Naive thymus-derived CD4-positive, alpha-beta T cell (primary cell): ENCODE data around the gene RAPGEF4. TPM values are rescaled to one million over a fixed set of nuclear protein-coding genes. Genes with fewer than 3 reads are reported as not detected.
A peak's percentile ranks its signal among the peaks of the same experiment; 100 is the strongest.

Experiments
- ATAC-seq: fragments of 150-1000 bp; cut with Tn5 transposase; 2 replicates; pipeline ENCODE4 v1.10.0; 2021; ENCODE audit warnings: mild to moderate bottlenecking, moderate library complexity
- CTCF ChIA-PET: fragments of 350-600 bp; sonication (Branson Sonifier 250); formaldehyde crosslinking; loops from one replicate; lab custom pipeline; 2021; ENCODE audit warnings: antibody characterized with exemption; lab: Charles Lee
- POLR2A ChIA-PET: fragments of 350-600 bp; sonication (Branson Sonifier 250); formaldehyde crosslinking; loops from one replicate; lab custom pipeline; 2021; ENCODE audit warnings: antibody characterized with exemption, inconsistent platforms; lab: Charles Lee
- DNase-seq, 9 donors: peaks; one replicate each; pipeline versions ENCODE4 v3.0.0 to v3.0.0-alpha.2; 2020 to 2022; ENCODE audit warnings: mixed read lengths in 1 of 9
- H3K27ac ChIP-seq: one replicate; pipeline ENCODE4 v1.7.0; 2013; ENCODE audit warnings: mild to moderate bottlenecking, low read depth, low read length, moderate library complexity
- H3K27me3 ChIP-seq, 2 donors: one replicate each; pipeline ENCODE4 v1.7.0; 2013; ENCODE audit warnings: low read length in 2 of 2, mild to moderate bottlenecking in 2 of 2, moderate library complexity in 2 of 2; ENCODE audit not compliant: control insufficient read depth in 2 of 2, insufficient read depth in 2 of 2
- H3K36me3 ChIP-seq, 3 experiments: 1 replicate in 2 of 3; 2 replicates in 1 of 3; pipeline ENCODE4 v1.7.0; 2013; ENCODE audit warnings: low read length in 3 of 3, mild to moderate bottlenecking in 3 of 3, moderate library complexity in 1 of 3; ENCODE audit not compliant: insufficient read depth in 3 of 3, control insufficient read depth in 2 of 3
- H3K4me1 ChIP-seq, 2 donors: one replicate each; pipeline ENCODE4 v1.7.0; 2013; ENCODE audit warnings: low read length in 2 of 2, mild to moderate bottlenecking in 2 of 2, moderate library complexity in 1 of 2; ENCODE audit not compliant: control insufficient read depth in 2 of 2, insufficient read depth in 2 of 2
- H3K4me3 ChIP-seq: 2 replicates; pipeline ENCODE4 v1.7.0; 2013; ENCODE audit warnings: mild to moderate bottlenecking, low read length
- H3K9me3 ChIP-seq, 3 experiments: 1 replicate in 2 of 3; 2 replicates in 1 of 3; pipeline ENCODE4 v1.7.0; 2013; ENCODE audit warnings: low read length in 3 of 3; ENCODE audit not compliant: control insufficient read depth in 2 of 3
- H3K27ac Mint-ChIP-seq, 9 donors: one replicate each; pipeline ENCODE4 v1.8.0; 2020 to 2022; ENCODE audit warnings: mixed read lengths in 9 of 9, mild to moderate bottlenecking in 8 of 9, moderate library complexity in 5 of 9, inconsistent platforms in 2 of 9
- H3K27me3 Mint-ChIP-seq, 5 donors: one replicate each; pipeline ENCODE4 v1.8.0; 2021 to 2022; ENCODE audit warnings: mixed read lengths in 5 of 5, mild to moderate bottlenecking in 1 of 5
- H3K36me3 Mint-ChIP-seq, 5 donors: one replicate each; pipeline ENCODE4 v1.8.0; 2020 to 2022; ENCODE audit warnings: mixed read lengths in 5 of 5, mild to moderate bottlenecking in 3 of 5, inconsistent platforms in 1 of 5
- H3K4me1 Mint-ChIP-seq, 7 donors: one replicate each; pipeline ENCODE4 v1.8.0; 2020 to 2022; ENCODE audit warnings: mixed read lengths in 7 of 7, mild to moderate bottlenecking in 3 of 7, inconsistent platforms in 1 of 7
- H3K4me3 Mint-ChIP-seq, 10 donors: one replicate each; pipeline ENCODE4 v1.8.0; 2020 to 2022; ENCODE audit warnings: mild to moderate bottlenecking in 10 of 10, mixed read lengths in 10 of 10, moderate library complexity in 6 of 10, inconsistent platforms in 2 of 10
- H3K9me3 Mint-ChIP-seq, 11 donors: one replicate each; pipeline ENCODE4 v1.8.0; 2020 to 2022; ENCODE audit warnings: mixed read lengths in 11 of 11, mild to moderate bottlenecking in 4 of 11, inconsistent platforms in 1 of 11, moderate library complexity in 1 of 11
- intact Hi-C, 2 donors: fragments of 100-400 bp; cut with micrococcal nuclease; formaldehyde crosslinking; loops; one replicate each; pipeline ENCODE4 v1.15.1; 2023
- polyA plus RNA-seq, 2 donors: library from polyadenylated mRNA; unstranded; fragments of 300-500 nt; fragmentation: Illumina TruSeq; gene quantifications; one replicate each; pipeline ENCODE4 v1.2.3, GENCODE V29; 2021
- total RNA-seq, 6 experiments: library from RNA in 5 of 6; stranded (reverse) in 5 of 6; gene quantifications; 1 replicate in 5 of 6; 2 replicates in 1 of 6; pipeline ENCODE4 v1.2.3 and lab custom pipeline; 2021 to 2026

Gene RAPGEF4
- total and polyA plus RNA-seq, 7 experiments from 2014 or later = 0.39 to 2.5 (median 1.4) TPM; not detected in 2

- peak in 1 of 9 donors; percentile 4 for DNase-seq
- no peak for ATAC-seq
- Histone ChIP-seq H3K9me3 (no peaks in the 10 kb centered on the region), H3K36me3 (no peaks in the 10 kb centered on the region), H3K4me3 (no peak overlapping the region), H3K27me3 (peaks cover 0 to 9% of the 10 kb centered on the region in 2 donors), H3K4me1 (no peaks in the 10 kb centered on the region), H3K27ac (no peak overlapping the region)
- no peak overlapping the region for H3K27ac Mint-ChIP-seq
- H3K36me3 Mint-ChIP-seq = no peaks in the 10 kb centered on the region
- H3K4me3 Mint-ChIP-seq = peak overlapping the region; percentile 24 to 84 (median 75)
- CTCF ChIA-PET = interaction anchor here (0.9 kb wide), 1 partner anchor 69 kb away, joined by 3 read pairs; no protein-coding TSS in a partner anchor
- intact Hi-C loops = no loop called here
- H3K27me3 Mint-ChIP-seq = peaks cover 47 to 67% (median 56%) of the 10 kb centered on the region in 5 donors
- POLR2A ChIA-PET = interaction anchor here (0.6 kb wide), 1 partner anchor 26 kb away, joined by 3 read pairs; no protein-coding TSS in a partner anchor
- H3K4me1 Mint-ChIP-seq = peaks cover 0 to 12% (median 6%) of the 10 kb centered on the region in 7 donors
- no peaks in the 10 kb centered on the region for H3K9me3 Mint-ChIP-seq
Observed at GRCh38 chr2:172736424-172737174, 954 bp downstream of the RAPGEF4 start.

GRCh38 chr2:172739661-172740266, 4.1 kb downstream of the RAPGEF4 start:
- no peaks in the 10 kb centered on the region for H3K4me1 ChIP-seq
- ChIA-PET POLR2A (no interaction called here), CTCF (no interaction called here)
- H3K9me3 ChIP-seq = no peaks in the 10 kb centered on the region
- H3K4me3 ChIP-seq = no peak overlapping the region
- peaks cover 0 to 3% of the 10 kb centered on the region in 2 donors for H3K27me3 ChIP-seq
- intact Hi-C loops = no loop called here
- no peak overlapping the region for H3K27ac ChIP-seq
- Mint-ChIP-seq H3K9me3 (peaks cover 0 to 12% (median 8%) of the 10 kb centered on the region in 11 donors), H3K27ac (no peak overlapping the region), H3K27me3 (peaks cover 39 to 59% (median 54%) of the 10 kb centered on the region in 5 donors), H3K36me3 (peaks cover 0 to 11% (median 0%) of the 10 kb centered on the region in 5 donors), H3K4me3 (no peak overlapping the region), H3K4me1 (peaks cover 0 to 12% (median 6%) of the 10 kb centered on the region in 7 donors)
- no peaks in the 10 kb centered on the region for H3K36me3 ChIP-seq
- DNase-seq (no peak), ATAC-seq (no peak)

GRCh38 chr2:172740856-172741255, 5.2 kb downstream of the RAPGEF4 start:
- no peaks in the 10 kb centered on the region for H3K36me3 ChIP-seq
- H3K27me3 ChIP-seq = peaks cover 0 to 2% of the 10 kb centered on the region in 2 donors
- POLR2A ChIA-PET = no interaction called here
- DNase-seq (no peak), ATAC-seq (peak; percentile 16)
- H3K27me3 Mint-ChIP-seq = peaks cover 37 to 57% (median 53%) of the 10 kb centered on the region in 5 donors
- H3K4me3 Mint-ChIP-seq = no peak overlapping the region
- H3K4me3 ChIP-seq = no peak overlapping the region
- no peaks in the 10 kb centered on the region for H3K9me3 ChIP-seq
- H3K4me1 ChIP-seq = no peaks in the 10 kb centered on the region
- H3K9me3 Mint-ChIP-seq = peaks cover 0 to 20% (median 14%) of the 10 kb centered on the region in 11 donors
- intact Hi-C loops = no loop called here
- H3K27ac Mint-ChIP-seq = no peak overlapping the region
- H3K4me1 Mint-ChIP-seq = peaks cover 0 to 7% (median 6%) of the 10 kb centered on the region in 7 donors
- CTCF ChIA-PET = no interaction called here
- H3K27ac ChIP-seq = no peak overlapping the region
- H3K36me3 Mint-ChIP-seq = peaks cover 0 to 11% (median 0%) of the 10 kb centered on the region in 5 donors

GRCh38 chr2:172742931-172743540, 7.4 kb downstream of the RAPGEF4 start:
- H3K27me3 ChIP-seq = no peaks in the 10 kb centered on the region
- H3K36me3 ChIP-seq = no peaks in the 10 kb centered on the region
- no peak overlapping the region for H3K27ac ChIP-seq
- intact Hi-C loops = no loop called here
- peaks cover 0 to 21% (median 14%) of the 10 kb centered on the region in 11 donors for H3K9me3 Mint-ChIP-seq
- no peaks in the 10 kb centered on the region for H3K4me1 ChIP-seq
- CTCF ChIA-PET = no interaction called here
- POLR2A ChIA-PET = no interaction called here
- H3K36me3 Mint-ChIP-seq = peaks cover 0 to 14% (median 0%) of the 10 kb centered on the region in 5 donors
- no peak overlapping the region for H3K4me3 Mint-ChIP-seq
- no peaks in the 10 kb centered on the region for H3K4me1 Mint-ChIP-seq
- no peak overlapping the region for H3K27ac Mint-ChIP-seq
- H3K27me3 Mint-ChIP-seq = peaks cover 23 to 39% (median 37%) of the 10 kb centered on the region in 5 donors
- DNase-seq = no peak
- H3K4me3 ChIP-seq = no peak overlapping the region
- ATAC-seq = no peak
- no peaks in the 10 kb centered on the region for H3K9me3 ChIP-seq

- H3K36me3 ChIP-seq = no peaks in the 10 kb centered on the region
- Mint-ChIP-seq H3K4me1 (no peaks in the 10 kb centered on the region), H3K4me3 (no peak overlapping the region), H3K9me3 (peaks cover 0 to 21% (median 14%) of the 10 kb centered on the region in 11 donors), H3K27ac (peak overlapping the region in 1 of 9 donors; percentile 5), H3K27me3 (peaks cover 21 to 33% (median 29%) of the 10 kb centered on the region in 5 donors), H3K36me3 (peaks cover 0 to 14% (median 0%) of the 10 kb centered on the region in 5 donors)
- ATAC-seq (no peak), DNase-seq (no peak)
- no peaks in the 10 kb centered on the region for H3K4me1 ChIP-seq
- H3K4me3 ChIP-seq = no peak overlapping the region
- POLR2A ChIA-PET = no interaction called here
- H3K27ac ChIP-seq = no peak overlapping the region
- intact Hi-C loops = no loop called here
- no peaks in the 10 kb centered on the region for H3K27me3 ChIP-seq
- no peaks in the 10 kb centered on the region for H3K9me3 ChIP-seq
- CTCF ChIA-PET = no interaction called here
Observed at GRCh38 chr2:172743898-172744297, 8.3 kb downstream of the RAPGEF4 start.

GRCh38 chr2:172745636-172746035, 10.0 kb downstream of the RAPGEF4 start:
- peaks cover 16 to 29% (median 22%) of the 10 kb centered on the region in 5 donors for H3K27me3 Mint-ChIP-seq
- peaks cover 0 to 14% (median 0%) of the 10 kb centered on the region in 5 donors for H3K36me3 Mint-ChIP-seq
- no peak overlapping the region for H3K4me3 Mint-ChIP-seq
- Histone ChIP-seq H3K27ac (no peak overlapping the region), H3K27me3 (no peaks in the 10 kb centered on the region), H3K36me3 (no peaks in the 10 kb centered on the region), H3K4me3 (no peak overlapping the region), H3K9me3 (no peaks in the 10 kb centered on the region), H3K4me1 (no peaks in the 10 kb centered on the region)
- peaks cover 0 to 21% (median 14%) of the 10 kb centered on the region in 11 donors for H3K9me3 Mint-ChIP-seq
- no peaks in the 10 kb centered on the region for H3K4me1 Mint-ChIP-seq
- ChIA-PET CTCF (no interaction called here), POLR2A (no interaction called here)
- DNase-seq = no peak
- intact Hi-C loops = no loop called here
- H3K27ac Mint-ChIP-seq = no peak overlapping the region
- no peak for ATAC-seq
